ENCODE measurements around the gene STK38.

STK38 gene

GRCh38 chr6:36516559-36516958 is 30.7 kb downstream of the STK38 start:
- peak overlapping the region; percentile 87 for H3K4me2 ChIP-seq (ENCODE audit: low read depth, low read length)
- peak; percentile 40 for DNase-seq

GRCh38 chr6:36515844-36516243 is 31.4 kb downstream of the STK38 start:
- Histone ChIP-seq H4K20me1 (ENCODE audit: insufficient read depth, low read length) (no peaks in the 10 kb centered on the region), H3K9me2 (replicated peaks; ENCODE audit: insufficient read depth, low read length) (no peaks in the 10 kb centered on the region)

More at GRCh38 chr6:36516559-36516958, 30.7 kb downstream of the STK38 start:
- peak overlapping the region; percentile 82 for H3K27ac ChIP-seq (ENCODE audit: low read length)
- H3K36me3 ChIP-seq (replicated peaks; ENCODE audit: insufficient read depth, low read length): peaks cover 5% of the 10 kb centered on the region; the same call in 1 of the 2 replicates
- H3K4me3 ChIP-seq (ENCODE audit: low read length): peak overlapping the region; percentile 51
- H3K9me2 ChIP-seq (replicated peaks; ENCODE audit: insufficient read depth, low read length): no peaks in the 10 kb centered on the region
- H3K9ac ChIP-seq (ENCODE audit: low read length): peak overlapping the region; percentile 49; the same call in 1 of the 2 replicates
- H3K27me3 ChIP-seq (replicated peaks; ENCODE audit: insufficient read depth, low read length): no peaks in the 10 kb centered on the region
- no peaks in the 10 kb centered on the region for H4K20me1 ChIP-seq (ENCODE audit: insufficient read depth, low read length)
- no peak for TF ChIP-seq EZH2phosphoT487 (IDR thresholded peaks at IDR 0.05; ENCODE audit: low read length)
- no peak for TF ChIP-seq CTCF (IDR thresholded peaks at IDR 0.05; ENCODE audit: low read length)
- no peak for TF ChIP-seq EZH2 (optimal IDR thresholded peaks at IDR 0.05; ENCODE audit: low read depth, low read length)
- H2AFZ ChIP-seq (ENCODE audit: low read length): peak overlapping the region; percentile 42
- H3K9me3 ChIP-seq (replicated peaks; ENCODE audit: insufficient read depth, low read length): no peaks in the 10 kb centered on the region
- H3F3A ChIP-seq (ENCODE audit: insufficient read depth, low read length): peaks cover 48% of the 10 kb centered on the region
- H3K79me2 ChIP-seq (ENCODE audit: low read length): peaks cover 11% of the 10 kb centered on the region; the same call in 1 of the 2 replicates
- peaks cover 62% of the 10 kb centered on the region for H3K4me1 ChIP-seq (ENCODE audit: low read length)

GRCh38 chr6:36514554-36515456 is 32.5 kb downstream of the STK38 start:
- Histone ChIP-seq H3K27me3 (replicated peaks; ENCODE audit: insufficient read depth, low read length) (no peaks in the 10 kb centered on the region), H3K79me2 (ENCODE audit: low read length) (peaks cover 11% of the 10 kb centered on the region; the same call in 1 of the 2 replicates), H3K4me2 (ENCODE audit: low read depth, low read length) (peak overlapping the region; percentile 87), H3K36me3 (replicated peaks; ENCODE audit: insufficient read depth, low read length) (no peaks in the 10 kb centered on the region), H3F3A (ENCODE audit: insufficient read depth, low read length) (peaks cover 47% of the 10 kb centered on the region), H2AFZ (ENCODE audit: low read length) (no peak overlapping the region), H4K20me1 (ENCODE audit: insufficient read depth, low read length) (no peaks in the 10 kb centered on the region), H3K9me3 (replicated peaks; ENCODE audit: insufficient read depth, low read length) (no peaks in the 10 kb centered on the region), H3K4me1 (ENCODE audit: low read length) (peaks cover 53% of the 10 kb centered on the region), H3K27ac (ENCODE audit: low read length) (peak overlapping the region; percentile 82; the same call in 1 of the 2 replicates), H3K4me3 (ENCODE audit: low read length) (no peak overlapping the region), H3K9ac (ENCODE audit: low read length) (no peak overlapping the region), H3K9me2 (replicated peaks; ENCODE audit: insufficient read depth, low read length) (no peaks in the 10 kb centered on the region)
- TF ChIP-seq EZH2 (optimal IDR thresholded peaks at IDR 0.05; ENCODE audit: low read depth, low read length) (no peak), EZH2phosphoT487 (IDR thresholded peaks at IDR 0.05; ENCODE audit: low read length) (no peak), CTCF (IDR thresholded peaks at IDR 0.05; ENCODE audit: low read length) (no peak)
- DNase-seq: peak; percentile 73

More at GRCh38 chr6:36515844-36516243, 31.4 kb downstream of the STK38 start:
- Histone ChIP-seq H3K27ac (ENCODE audit: low read length) (peak overlapping the region; percentile 82), H2AFZ (ENCODE audit: low read length) (no peak overlapping the region; the same call in 1 of the 2 replicates), H3K4me3 (ENCODE audit: low read length) (peak overlapping the region; percentile 51), H3K4me1 (ENCODE audit: low read length) (peaks cover 62% of the 10 kb centered on the region), H3K9ac (ENCODE audit: low read length) (peak overlapping the region; percentile 49; the same call in 1 of the 2 replicates), H3K27me3 (replicated peaks; ENCODE audit: insufficient read depth, low read length) (no peaks in the 10 kb centered on the region), H3K79me2 (ENCODE audit: low read length) (peaks cover 11% of the 10 kb centered on the region; the same call in 1 of the 2 replicates), H3K36me3 (replicated peaks; ENCODE audit: insufficient read depth, low read length) (peaks cover under 1% of the 10 kb centered on the region; the same call in 1 of the 2 replicates), H3K9me3 (replicated peaks; ENCODE audit: insufficient read depth, low read length) (no peaks in the 10 kb centered on the region), H3F3A (ENCODE audit: insufficient read depth, low read length) (peaks cover 48% of the 10 kb centered on the region), H3K4me2 (ENCODE audit: low read depth, low read length) (peak overlapping the region; percentile 87)
- no peak for TF ChIP-seq EZH2 (optimal IDR thresholded peaks at IDR 0.05; ENCODE audit: low read depth, low read length)
- TF ChIP-seq EZH2phosphoT487 (IDR thresholded peaks at IDR 0.05; ENCODE audit: low read length): no peak
- no peak for TF ChIP-seq CTCF (IDR thresholded peaks at IDR 0.05; ENCODE audit: low read length)
- no peak for DNase-seq
